ENCODE data around the gene NDUFB10. TPM values are rescaled to one million over a fixed set of nuclear protein-coding genes. Genes with fewer than 3 reads are reported as not detected.

The NDUFB10 gene
- total RNA-seq, 1 donor from 2014 or later, result 153 TPM

- no peak overlapping the region for H3K4me2 ChIP-seq (ENCODE audit: low read length)
- Mint-ChIP-seq H3K9me3 (ENCODE audit: unreplicated experiment) (no peaks in the 10 kb centered on the region), H3K4me3 (ENCODE audit: unreplicated experiment) (no peak overlapping the region), H3K27ac (ENCODE audit: unreplicated experiment) (no peak overlapping the region), H3K4me1 (ENCODE audit: low read depth, unreplicated experiment) (peaks cover 11% of the 10 kb centered on the region), H3K27me3 (ENCODE audit: low read depth, unreplicated experiment) (peaks cover 3% of the 10 kb centered on the region), H3K36me3 (ENCODE audit: low read depth, unreplicated experiment) (peaks cover 6% of the 10 kb centered on the region)
- peaks cover 7% of the 10 kb centered on the region for H3K36me3 ChIP-seq (ENCODE audit: insufficient read depth, low read length)
- H2AFZ ChIP-seq (ENCODE audit: low read depth, low read length), result no peak overlapping the region
- H3K27ac ChIP-seq (ENCODE audit: low read depth, low read length), result no peak overlapping the region
- DNase-seq (ENCODE audit: low read depth), result no peak
- no peak overlapping the region for H3K9ac ChIP-seq (ENCODE audit: low read length)
- no peak overlapping the region for H3K4me3 ChIP-seq (ENCODE audit: insufficient read depth, low read depth, low read length)
- peaks cover 35% of the 10 kb centered on the region for H4K20me1 ChIP-seq (ENCODE audit: insufficient read depth, low read length)
- TF ChIP-seq CTCF (IDR thresholded peaks at IDR 0.05; ENCODE audit: insufficient read depth, low read depth, low read length) (no peak), EZH2 (IDR thresholded peaks at IDR 0.05; ENCODE audit: insufficient read depth, low read length) (no peak)
- H3K9me3 ChIP-seq (ENCODE audit: insufficient read depth, low read depth, low read length), result no peaks in the 10 kb centered on the region
- FAIRE-seq, result no peak
- H3K27me3 ChIP-seq (ENCODE audit: insufficient read depth, low read length), result peaks cover 10% of the 10 kb centered on the region
- peaks cover 11% of the 10 kb centered on the region for H3K4me1 ChIP-seq (ENCODE audit: insufficient read depth, low read length)
- peaks cover 35% of the 10 kb centered on the region for H3K79me2 ChIP-seq (ENCODE audit: insufficient read depth, low read length)
Measured at GRCh38 chr16:1975432-1976215, 16.3 kb downstream of the NDUFB10 start.

DNA sequence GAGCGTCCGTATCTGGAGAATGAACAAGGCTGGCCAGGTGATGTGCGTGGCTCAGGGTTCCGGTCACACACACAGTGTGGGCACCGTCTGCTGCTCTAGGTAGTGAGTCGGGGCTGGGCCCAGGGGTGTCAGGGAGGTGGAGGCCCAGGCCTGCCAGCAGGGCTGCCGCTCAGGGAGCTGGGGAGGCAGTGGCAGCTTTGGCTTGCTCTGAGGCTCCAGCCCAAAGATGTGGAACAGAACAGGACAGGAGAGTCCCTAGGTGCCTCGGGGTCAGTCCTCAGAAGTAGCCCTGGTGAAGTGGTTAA, 16.8 kb downstream of the NDUFB10 start:
- no peak overlapping the region for H3K27ac Mint-ChIP-seq (ENCODE audit: unreplicated experiment)

More for the DNA sequence above, 16.8 kb downstream of the NDUFB10 start:
- H3K27ac ChIP-seq (ENCODE audit: low read depth, low read length), result no peak overlapping the region
- H4K20me1 ChIP-seq (ENCODE audit: insufficient read depth, low read length), result peaks cover 39% of the 10 kb centered on the region
- no peak overlapping the region for H3K4me3 Mint-ChIP-seq (ENCODE audit: unreplicated experiment)
- H3K27me3 ChIP-seq (ENCODE audit: insufficient read depth, low read length), result peaks cover 15% of the 10 kb centered on the region
- no peaks in the 10 kb centered on the region for H3K9me3 Mint-ChIP-seq (ENCODE audit: unreplicated experiment)
- H3K27me3 Mint-ChIP-seq (ENCODE audit: low read depth, unreplicated experiment), result peaks cover 3% of the 10 kb centered on the region
- H3K4me1 ChIP-seq (ENCODE audit: insufficient read depth, low read length), result peaks cover 10% of the 10 kb centered on the region
- no peak for DNase-seq (ENCODE audit: low read depth)
- peaks cover 8% of the 10 kb centered on the region for H3K4me1 Mint-ChIP-seq (ENCODE audit: low read depth, unreplicated experiment)
- H3K9me3 ChIP-seq (ENCODE audit: insufficient read depth, low read depth, low read length), result no peaks in the 10 kb centered on the region
- H3K79me2 ChIP-seq (ENCODE audit: insufficient read depth, low read length), result peaks cover 31% of the 10 kb centered on the region
- no peak overlapping the region for H3K4me2 ChIP-seq (ENCODE audit: low read length)
- H2AFZ ChIP-seq (ENCODE audit: low read depth, low read length), result no peak overlapping the region
- no peak overlapping the region for H3K4me3 ChIP-seq (ENCODE audit: insufficient read depth, low read depth, low read length)
- TF ChIP-seq CTCF (IDR thresholded peaks at IDR 0.05; ENCODE audit: insufficient read depth, low read depth, low read length) (no peak), EZH2 (IDR thresholded peaks at IDR 0.05; ENCODE audit: insufficient read depth, low read length) (no peak)
- FAIRE-seq, result no peak
- H3K36me3 ChIP-seq (ENCODE audit: insufficient read depth, low read length), result peaks cover 7% of the 10 kb centered on the region
- H3K9ac ChIP-seq (ENCODE audit: low read length), result no peak overlapping the region
- H3K36me3 Mint-ChIP-seq (ENCODE audit: low read depth, unreplicated experiment), result peaks cover 6% of the 10 kb centered on the region
